Activated naive CD4-positive, alpha-beta T cell treated with anti-CD3 and anti-CD28 coated beads, Interleukin-2, amount 10 ng/mL, durations not matched to agents 7 days and 5 days (primary cell): ENCODE measurements around the gene EGR4.
A peak's percentile ranks its signal among the peaks of the same experiment; 100 is the strongest.
"Not testable (repeated sequence)": the region's sequence is repeated elsewhere in the genome, so short reads cannot be mapped to it uniquely, and the experiment has no call there.

Experiments
- CTCF ChIA-PET: fragments of 350-600 bp; sonication (Branson Sonifier 250); formaldehyde crosslinking; loops from one replicate; lab custom pipeline; 2021; ENCODE audit warnings: antibody characterized with exemption; lab: Charles Lee
- DNase-seq: peaks from one replicate; pipeline ENCODE4 v3.0.0-alpha.2; 2020
- H3K27ac Mint-ChIP-seq: one replicate; pipeline ENCODE4 v1.8.0; 2021; ENCODE audit warnings: mild to moderate bottlenecking, moderate library complexity, mixed read lengths
- H3K27me3 Mint-ChIP-seq: one replicate; pipeline ENCODE4 v1.8.0; 2021; ENCODE audit warnings: mild to moderate bottlenecking, mixed read lengths
- H3K36me3 Mint-ChIP-seq: one replicate; pipeline ENCODE4 v1.8.0; 2021; ENCODE audit warnings: mixed read lengths
- H3K4me1 Mint-ChIP-seq: one replicate; pipeline ENCODE4 v1.8.0; 2021; ENCODE audit warnings: mixed read lengths
- H3K4me3 Mint-ChIP-seq: one replicate; pipeline ENCODE4 v1.8.0; 2021; ENCODE audit warnings: mild to moderate bottlenecking, moderate library complexity, mixed read lengths
- H3K9me3 Mint-ChIP-seq: one replicate; pipeline ENCODE4 v1.8.0; 2021; ENCODE audit warnings: mixed read lengths

The EGR4 gene

DNA sequence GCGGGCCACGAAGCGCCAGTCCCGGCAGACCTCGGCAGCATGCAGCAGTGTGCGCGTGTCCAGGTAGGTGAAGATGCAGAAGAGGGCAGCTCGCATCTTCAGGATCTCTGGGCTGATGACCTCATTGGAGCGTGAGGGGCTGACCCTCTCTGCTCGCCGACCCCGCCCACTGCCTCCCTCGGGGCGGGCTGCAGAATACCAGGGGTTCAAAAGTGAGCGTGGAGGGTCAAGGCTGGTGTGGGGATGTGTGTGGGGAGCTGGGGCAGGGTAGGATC, 29.1 kb downstream of the EGR4 start:
- DNase-seq: no peak
- Mint-ChIP-seq H3K27ac (no peak overlapping the region), H3K36me3 (peaks cover 3% of the 10 kb centered on the region), H3K4me1 (peaks cover 12% of the 10 kb centered on the region), H3K4me3 (no peak overlapping the region), H3K27me3 (no peaks in the 10 kb centered on the region), H3K9me3 (no peaks in the 10 kb centered on the region)
- CTCF ChIA-PET: no interaction called here

DNA sequence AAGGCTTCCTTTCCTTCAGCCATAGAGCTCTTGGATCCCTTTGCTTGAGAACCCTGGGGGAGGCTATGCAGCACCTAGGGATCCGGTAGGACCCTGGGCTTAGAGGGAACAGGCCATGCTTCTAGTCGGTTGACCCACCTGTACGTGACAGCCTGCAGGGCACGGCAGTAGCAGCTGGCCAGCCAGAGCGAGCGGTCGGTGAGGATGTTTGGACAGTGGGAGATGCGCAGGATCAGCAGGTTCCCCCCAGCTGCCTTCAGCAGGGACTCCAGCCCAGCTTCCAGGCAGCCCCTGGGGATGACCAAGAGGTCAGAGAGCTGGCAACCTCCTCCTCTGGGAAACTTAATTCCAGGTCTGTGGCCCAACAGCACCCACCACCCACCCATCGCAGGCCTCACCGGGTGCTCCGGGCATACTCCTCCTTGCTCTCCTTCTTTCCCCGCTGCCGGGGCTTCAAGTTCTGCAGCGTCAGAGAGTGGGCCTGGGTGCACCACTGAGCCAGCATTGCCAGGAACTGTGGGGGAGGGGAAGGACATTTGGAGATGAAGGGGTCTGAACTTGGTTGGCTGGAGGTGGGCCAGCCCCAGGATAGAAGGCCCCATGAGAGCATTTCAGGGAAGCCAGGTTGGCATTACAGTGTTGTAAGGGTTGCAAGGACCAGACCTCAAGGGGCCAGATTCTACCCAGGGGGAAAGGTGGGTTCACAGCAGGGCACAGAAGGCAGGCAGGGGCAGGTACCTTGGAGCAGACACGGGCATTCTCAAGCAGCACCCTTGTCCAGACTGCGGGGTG, 29.6 kb downstream of the EGR4 start:
- no peak overlapping the region for H3K27ac Mint-ChIP-seq
- peaks cover 12% of the 10 kb centered on the region for H3K4me1 Mint-ChIP-seq
- H3K36me3 Mint-ChIP-seq: peaks cover 3% of the 10 kb centered on the region
- no peak overlapping the region for H3K4me3 Mint-ChIP-seq
- no peaks in the 10 kb centered on the region for H3K27me3 Mint-ChIP-seq
- no peak for DNase-seq
- no peaks in the 10 kb centered on the region for H3K9me3 Mint-ChIP-seq
- CTCF ChIA-PET: interaction anchor here (1.0 kb wide), 1 partner anchor 20 kb away, joined by 3 read pairs; no protein-coding TSS in a partner anchor

DNA sequence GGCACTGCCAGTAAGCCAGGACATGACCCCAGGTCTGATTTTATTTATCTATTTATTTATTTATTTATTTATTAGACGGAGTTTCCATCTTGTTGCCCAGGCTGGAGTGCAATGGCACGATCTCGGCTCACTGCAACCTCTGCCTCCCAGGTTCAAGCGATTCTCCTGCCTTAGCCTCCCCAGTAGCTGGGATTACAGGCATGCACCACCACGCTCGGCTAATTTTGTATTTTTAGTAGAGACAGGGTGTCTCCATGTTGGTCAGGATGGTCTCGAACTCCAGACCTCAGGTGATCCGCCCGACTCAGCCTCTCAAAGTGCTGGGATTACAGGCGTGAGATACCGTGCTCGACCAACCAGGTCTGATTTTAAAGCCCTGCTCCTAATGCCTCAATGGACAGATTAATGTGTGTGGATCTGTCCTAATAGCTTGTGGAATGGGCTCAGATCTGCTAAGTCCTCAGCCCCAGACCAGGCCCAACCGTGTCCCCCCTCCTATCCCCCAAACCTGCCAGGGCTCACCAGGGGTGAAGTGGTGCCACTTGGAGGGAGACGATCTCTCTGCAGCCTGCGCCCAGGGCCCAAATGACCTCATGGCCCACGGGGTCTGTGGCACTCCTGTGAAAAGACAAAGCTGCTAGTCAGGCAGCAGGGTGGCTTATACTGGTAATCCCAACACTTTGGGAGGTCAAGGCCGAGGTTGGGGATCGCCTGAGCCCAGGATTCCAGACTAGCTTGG, 30.5 kb downstream of the EGR4 start:
- not testable (repeated sequence) for H3K36me3 Mint-ChIP-seq, H3K9me3 Mint-ChIP-seq, H3K27ac Mint-ChIP-seq, H3K27me3 Mint-ChIP-seq, H3K4me3 Mint-ChIP-seq, DNase-seq, H3K4me1 Mint-ChIP-seq
- CTCF ChIA-PET: interaction anchor here (1.0 kb wide), 1 partner anchor 19 kb away, joined by 3 read pairs; no protein-coding TSS in a partner anchor

DNA sequence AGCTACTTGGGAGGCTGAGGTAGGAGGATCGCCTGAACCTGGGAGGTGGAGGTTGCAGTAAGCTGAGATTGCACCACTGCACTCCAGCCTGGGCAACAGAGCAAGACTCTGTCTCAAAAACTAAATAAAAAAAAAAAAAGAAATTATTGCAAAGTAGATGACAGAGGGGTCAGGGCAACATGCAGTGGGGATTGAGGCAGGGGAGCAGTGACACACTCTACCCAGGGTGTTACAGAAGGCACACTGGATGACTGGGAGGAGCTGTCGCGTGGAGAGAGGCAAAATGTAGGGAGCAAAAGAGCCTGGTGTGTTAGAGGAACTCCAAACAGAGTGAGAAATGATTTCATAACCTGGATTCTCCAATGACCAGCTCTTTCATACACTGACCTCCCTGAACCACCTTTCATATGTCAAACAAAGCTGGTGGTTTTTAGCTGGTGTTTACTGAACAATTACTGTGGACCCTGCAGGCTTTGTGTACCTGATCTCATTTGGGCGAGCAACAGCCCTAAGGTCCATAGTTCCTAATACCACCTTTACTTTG, 31.2 kb downstream of the EGR4 start:
- Mint-ChIP-seq H3K27ac (no peak overlapping the region), H3K4me1 (peaks cover 3% of the 10 kb centered on the region), H3K9me3 (no peaks in the 10 kb centered on the region), H3K4me3 (no peak overlapping the region), H3K36me3 (peaks cover 3% of the 10 kb centered on the region), H3K27me3 (no peaks in the 10 kb centered on the region)
- CTCF ChIA-PET: no interaction called here
- DNase-seq: no peak

DNA sequence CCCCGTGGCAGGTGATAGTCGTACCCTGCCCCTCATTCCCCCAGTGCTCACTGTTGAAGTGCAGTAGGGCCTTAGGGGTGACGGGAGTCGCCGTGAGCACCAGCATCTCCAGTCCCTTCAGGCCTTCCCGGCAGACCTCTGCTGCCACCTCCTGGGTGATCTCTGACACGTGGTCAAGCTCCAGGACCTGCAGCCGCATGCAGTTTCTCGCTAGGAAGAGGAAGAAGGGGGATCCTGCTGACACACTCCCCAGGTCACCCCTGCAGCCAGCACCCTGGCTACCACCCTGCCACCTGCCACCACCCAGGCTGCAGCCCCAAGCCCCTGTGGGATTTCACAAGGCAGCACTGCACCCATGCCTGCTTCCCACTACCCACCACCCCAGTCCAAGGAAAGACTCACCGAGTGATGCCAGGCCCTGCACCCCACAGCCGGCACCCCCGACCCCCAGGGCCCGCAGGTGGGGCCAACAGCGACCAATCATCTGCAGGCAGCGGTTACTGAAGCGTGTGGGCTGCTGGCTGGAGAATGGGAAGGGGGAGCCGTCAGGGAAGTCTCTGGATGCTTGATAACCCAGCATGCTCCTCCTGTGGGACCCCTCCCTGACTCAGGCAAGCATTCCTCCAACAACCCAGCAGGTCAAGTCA, 32.9 kb downstream of the EGR4 start:
- Mint-ChIP-seq H3K4me3 (no peak overlapping the region), H3K4me1 (no peaks in the 10 kb centered on the region), H3K9me3 (no peaks in the 10 kb centered on the region), H3K36me3 (no peaks in the 10 kb centered on the region), H3K27ac (no peak overlapping the region), H3K27me3 (no peaks in the 10 kb centered on the region)
- CTCF ChIA-PET: no interaction called here
- peak; percentile 38 for DNase-seq

DNA sequence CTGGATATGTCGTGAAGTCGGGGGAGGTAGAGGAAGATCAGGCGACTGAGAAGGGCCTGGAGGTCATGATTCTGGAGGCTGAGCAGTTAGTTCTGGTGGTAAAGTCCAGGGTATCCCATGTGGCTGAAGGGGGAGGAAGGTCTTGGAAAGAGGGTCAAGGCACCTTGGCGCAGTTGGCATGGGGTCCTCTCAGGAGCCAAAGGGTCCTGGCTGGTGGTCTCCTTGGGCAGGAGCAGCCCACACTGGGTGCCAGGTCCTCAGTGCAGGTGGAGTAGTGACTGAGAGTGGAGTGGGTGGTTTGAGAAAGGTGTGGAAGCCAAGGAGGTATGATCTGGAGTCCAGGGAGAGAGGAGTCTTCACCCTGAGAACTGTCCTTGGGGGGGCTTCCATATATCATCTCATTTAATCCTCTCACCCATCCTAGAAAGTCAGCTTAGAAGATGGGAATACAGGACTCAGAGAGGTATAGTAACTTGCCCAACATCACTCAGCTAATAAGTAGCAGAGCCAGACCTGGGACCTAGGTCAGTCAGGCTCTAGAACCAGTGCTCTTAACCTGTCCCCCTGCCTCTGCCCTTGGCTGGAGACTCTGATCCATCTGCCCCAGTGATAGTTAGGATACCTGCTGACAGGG, 33.5 kb downstream of the EGR4 start:
- H3K4me1 Mint-ChIP-seq: no peaks in the 10 kb centered on the region
- no peak overlapping the region for H3K27ac Mint-ChIP-seq
- no peaks in the 10 kb centered on the region for H3K27me3 Mint-ChIP-seq
- no peak overlapping the region for H3K4me3 Mint-ChIP-seq
- no peak for DNase-seq
- no peaks in the 10 kb centered on the region for H3K36me3 Mint-ChIP-seq
- CTCF ChIA-PET: no interaction called here
- no peaks in the 10 kb centered on the region for H3K9me3 Mint-ChIP-seq

DNA sequence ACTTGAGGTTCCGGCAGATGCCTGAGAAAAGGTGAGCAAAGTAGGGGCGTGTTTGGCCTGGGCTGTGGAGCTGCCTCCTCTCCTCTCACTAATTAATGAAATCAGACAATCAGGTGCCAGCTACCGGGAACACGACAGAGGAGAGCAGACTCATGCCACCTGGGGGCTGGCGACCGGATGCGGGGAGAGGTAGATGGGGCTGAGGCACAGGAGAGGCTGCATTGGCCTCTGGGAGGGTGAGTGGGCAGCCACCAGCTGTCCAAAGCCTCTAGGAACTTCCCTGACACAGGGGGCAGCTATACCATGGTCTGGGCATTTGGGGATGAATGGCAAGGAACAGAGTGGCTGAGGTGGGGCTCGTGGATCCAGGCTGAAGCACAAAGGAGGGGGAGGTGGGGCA, 34.1 kb downstream of the EGR4 start:
- H3K36me3 Mint-ChIP-seq: peaks cover 3% of the 10 kb centered on the region
- no peaks in the 10 kb centered on the region for H3K27me3 Mint-ChIP-seq

DNA sequence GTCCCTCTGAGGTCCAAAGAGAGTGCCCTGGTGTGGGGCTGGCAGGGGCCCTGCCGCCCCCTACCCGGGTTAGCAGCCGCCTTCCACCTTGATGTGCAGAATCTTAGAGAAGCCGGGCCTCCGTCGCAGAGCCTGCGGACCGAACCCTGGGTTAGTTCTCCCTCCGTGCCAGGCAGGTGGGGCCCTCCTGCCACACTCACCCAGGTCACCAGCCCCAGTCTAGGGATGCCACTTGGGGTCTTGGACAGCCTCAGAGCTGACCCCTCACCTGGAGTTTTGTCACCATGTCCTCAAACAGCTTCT, 34.5 kb downstream of the EGR4 start:
- H3K27ac Mint-ChIP-seq: no peak overlapping the region
- H3K9me3 Mint-ChIP-seq: no peaks in the 10 kb centered on the region
- no peak for DNase-seq
- H3K4me1 Mint-ChIP-seq: no peaks in the 10 kb centered on the region
- H3K4me3 Mint-ChIP-seq: no peak overlapping the region
- no peaks in the 10 kb centered on the region for H3K27me3 Mint-ChIP-seq
- H3K36me3 Mint-ChIP-seq: peaks cover 3% of the 10 kb centered on the region
- CTCF ChIA-PET: interaction anchor here (1.0 kb wide), 1 partner anchor 84 kb away, joined by 3 read pairs; no protein-coding TSS in a partner anchor

More for the DNA sequence above, 34.1 kb downstream of the EGR4 start:
- no peak for DNase-seq
- no peaks in the 10 kb centered on the region for H3K4me1 Mint-ChIP-seq
- H3K9me3 Mint-ChIP-seq: no peaks in the 10 kb centered on the region
- H3K4me3 Mint-ChIP-seq: no peak overlapping the region
- no peak overlapping the region for H3K27ac Mint-ChIP-seq
- CTCF ChIA-PET: interaction anchor here (1.0 kb wide), 1 partner anchor 84 kb away, joined by 3 read pairs; no protein-coding TSS in a partner anchor

DNA sequence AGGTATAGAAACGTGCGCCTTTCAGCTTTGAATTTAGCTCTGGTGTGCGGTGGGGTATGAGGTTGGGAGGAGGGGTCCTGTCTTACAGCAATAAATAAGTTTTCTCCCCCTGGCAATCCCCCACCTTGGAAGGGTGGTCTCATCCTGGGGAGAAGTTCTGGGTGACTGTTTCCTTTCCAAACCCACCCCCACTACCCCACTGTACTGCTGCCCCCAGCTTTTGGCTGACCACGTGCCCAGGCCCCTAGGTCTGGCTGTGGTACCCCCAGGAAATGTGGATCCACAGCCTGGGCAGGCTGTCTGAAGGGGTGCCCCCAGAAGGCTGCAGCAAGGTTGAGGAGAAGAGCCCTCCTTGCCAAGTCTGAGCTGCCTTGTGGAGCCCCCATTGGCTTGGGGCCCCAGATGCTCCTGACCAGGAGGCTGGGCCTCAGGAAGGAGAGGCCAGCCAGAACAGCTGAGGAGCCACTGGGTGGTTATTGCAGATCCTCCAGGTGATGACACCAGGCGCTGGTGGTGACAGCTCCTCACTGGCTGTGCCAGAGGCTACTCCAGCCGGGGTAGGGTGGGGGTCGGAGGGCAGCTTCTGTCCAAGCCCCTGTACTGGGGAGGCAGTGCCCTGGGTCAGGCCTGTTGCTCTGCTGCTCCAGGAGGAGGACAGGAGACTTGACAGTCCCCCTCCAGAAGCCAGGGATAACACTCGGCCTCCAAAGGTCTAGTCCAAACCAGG, 35.0 kb downstream of the EGR4 start:
- H3K4me1 Mint-ChIP-seq: no peaks in the 10 kb centered on the region
- CTCF ChIA-PET: interaction anchor here (1.0 kb wide), 1 partner anchor 83 kb away, joined by 3 read pairs; no protein-coding TSS in a partner anchor

DNA sequence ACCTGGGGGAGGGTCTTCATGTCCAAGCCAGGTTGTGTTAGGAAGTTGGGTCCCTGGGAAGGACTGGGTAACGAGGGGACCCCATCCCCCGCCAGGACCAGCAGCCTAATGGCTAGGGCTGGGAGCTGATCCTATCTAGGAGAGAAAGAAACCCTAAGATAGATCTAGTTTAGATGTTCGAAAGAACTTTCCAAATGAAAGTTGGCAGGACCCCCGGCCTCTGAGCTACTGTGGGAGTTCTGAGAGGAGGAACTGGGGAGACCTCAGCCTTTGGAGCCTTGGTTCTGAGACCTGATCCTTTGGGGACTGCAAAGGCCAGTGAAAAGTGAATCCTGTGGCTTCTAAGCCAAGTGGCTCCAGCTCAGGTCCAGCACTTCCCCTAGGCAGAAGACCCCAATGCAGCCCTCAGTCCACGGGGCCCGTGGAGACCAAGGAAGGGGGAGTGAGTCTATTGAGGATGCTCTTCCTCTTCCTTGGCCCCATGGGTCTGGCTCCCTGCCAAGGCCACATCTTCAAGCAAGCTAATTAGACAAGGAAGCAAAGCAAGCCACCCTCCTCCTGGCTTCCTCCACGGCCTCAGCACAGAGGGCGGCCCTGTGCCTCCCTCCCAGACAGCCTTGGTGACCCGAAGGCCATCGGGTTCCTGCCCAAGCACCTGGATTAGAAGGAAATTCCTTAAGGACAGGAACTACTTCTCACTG, 35.8 kb downstream of the EGR4 start:
- DNase-seq: peak; percentile 30
- H3K27me3 Mint-ChIP-seq: no peaks in the 10 kb centered on the region
- H3K9me3 Mint-ChIP-seq: no peaks in the 10 kb centered on the region
- H3K27ac Mint-ChIP-seq: no peak overlapping the region
- CTCF ChIA-PET: interaction anchor here (1.0 to 1.6 kb wide), 2 partner anchors 11 to 12 kb away, joined by 3 to 5 read pairs; no protein-coding TSS in a partner anchor
- H3K36me3 Mint-ChIP-seq: peaks cover 13% of the 10 kb centered on the region
- H3K4me1 Mint-ChIP-seq: no peaks in the 10 kb centered on the region
- no peak overlapping the region for H3K4me3 Mint-ChIP-seq

More for the DNA sequence above, 35.0 kb downstream of the EGR4 start:
- DNase-seq: no peak
- no peaks in the 10 kb centered on the region for H3K27me3 Mint-ChIP-seq
- no peak overlapping the region for H3K4me3 Mint-ChIP-seq
- no peaks in the 10 kb centered on the region for H3K9me3 Mint-ChIP-seq
- H3K27ac Mint-ChIP-seq: no peak overlapping the region
- peaks cover 7% of the 10 kb centered on the region for H3K36me3 Mint-ChIP-seq

DNA sequence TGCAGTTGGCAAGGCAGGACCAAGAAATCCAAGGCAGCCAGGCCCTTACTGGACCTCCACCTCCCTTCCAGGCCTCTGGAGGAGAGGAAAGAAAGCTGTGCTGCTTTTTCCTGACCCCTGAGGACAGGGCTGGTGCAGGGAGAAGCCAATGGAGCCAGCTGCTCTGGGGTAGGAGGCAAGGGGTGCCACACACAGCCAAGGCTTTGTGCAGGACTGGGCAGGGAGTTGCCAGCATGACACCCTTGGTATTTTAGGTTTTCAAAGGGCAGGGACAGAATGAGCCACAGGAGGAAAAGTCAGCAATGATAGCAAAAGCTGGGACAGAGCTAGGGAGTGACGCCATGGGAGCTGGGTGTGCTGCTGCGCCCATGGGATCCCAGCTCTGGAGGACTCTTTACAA, 36.3 kb downstream of the EGR4 start:
- CTCF ChIA-PET: interaction anchor here (1.0 to 1.6 kb wide), 2 partner anchors 11 to 12 kb away, joined by 3 to 5 read pairs; no protein-coding TSS in a partner anchor
- Mint-ChIP-seq H3K36me3 (peaks cover 16% of the 10 kb centered on the region), H3K9me3 (no peaks in the 10 kb centered on the region), H3K27ac (no peak overlapping the region), H3K4me1 (no peaks in the 10 kb centered on the region), H3K4me3 (no peak overlapping the region), H3K27me3 (no peaks in the 10 kb centered on the region)
- no peak for DNase-seq

DNA sequence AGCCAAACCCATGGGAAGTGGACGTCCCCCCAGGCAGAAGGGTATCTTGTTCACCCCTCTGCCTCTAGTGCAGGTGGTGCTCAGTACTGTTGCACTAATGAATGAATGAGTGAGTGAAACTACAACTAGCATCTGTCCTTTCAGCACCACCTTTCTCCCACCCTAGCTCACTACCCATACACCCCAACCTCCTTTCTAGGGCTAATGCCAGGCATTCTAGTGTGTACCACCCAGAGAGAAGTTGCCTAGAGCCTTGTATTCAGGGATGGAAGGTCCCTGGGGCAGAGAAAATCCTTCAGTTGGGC, 36.8 kb downstream of the EGR4 start:
- Mint-ChIP-seq H3K27me3 (no peaks in the 10 kb centered on the region), H3K9me3 (no peaks in the 10 kb centered on the region), H3K36me3 (peaks cover 16% of the 10 kb centered on the region), H3K4me3 (no peak overlapping the region), H3K4me1 (no peaks in the 10 kb centered on the region), H3K27ac (no peak overlapping the region)
- no peak for DNase-seq
- CTCF ChIA-PET: interaction anchor here (1.3 to 1.6 kb wide), 2 partner anchors 11 to 34 kb away, joined by 3 read pairs; no protein-coding TSS in a partner anchor
